Testis (tissue), 2 donors: Measurements from ENCODE around the gene CFAP54.

Source experiments
- CTCF ChIP-seq, 3 experiments: fragments of 450-650 bp in 2 of 3; fragments of 200-600 bp in 1 of 3; sonication (generic) in 1 of 3; IDR thresholded peaks; one replicate each; pipeline ENCODE4 v1.5.1; 2016 to 2019; ENCODE audit warnings: antibody characterized with exemption in 3 of 3, mild to moderate bottlenecking in 2 of 3, moderate library complexity in 1 of 3
- POLR2A ChIP-seq: fragments of 450-650 bp; IDR thresholded peaks from one replicate; pipeline ENCODE4 v1.6.1; 2017; ENCODE audit warnings: antibody characterized with exemption, mild to moderate bottlenecking, moderate library complexity

- no peak for TF ChIP-seq CTCF (IDR thresholded peaks at IDR 0.05)
- TF ChIP-seq POLR2A, result no peak
These were observed 60.0 kb downstream of the CFAP54 start for GRCh38 chr12:96549341-96549740.
